ENCODE data around the gene KCTD3.

KCTD3 gene

DNA sequence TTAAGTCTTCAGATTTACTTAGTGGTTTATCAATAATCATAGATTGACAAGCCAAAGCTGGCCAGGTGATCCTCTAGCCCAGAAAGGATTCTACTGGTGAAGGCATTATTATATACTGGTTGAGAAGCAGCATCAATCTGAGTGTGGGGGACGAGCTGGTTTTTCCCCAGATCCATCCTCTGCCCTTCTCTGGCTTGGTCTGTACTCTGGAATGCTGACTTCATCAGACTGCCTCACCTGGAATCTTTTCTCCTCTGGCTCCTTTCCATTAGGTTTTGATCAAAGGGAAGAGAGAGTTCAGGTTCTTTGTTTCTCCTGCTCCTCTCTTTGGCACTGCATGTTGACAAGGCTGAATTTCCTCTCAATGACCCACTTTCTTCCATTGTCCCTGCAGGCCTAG is 93.9 kb downstream of the KCTD3 start:
- no peak for DNase-seq

DNA sequence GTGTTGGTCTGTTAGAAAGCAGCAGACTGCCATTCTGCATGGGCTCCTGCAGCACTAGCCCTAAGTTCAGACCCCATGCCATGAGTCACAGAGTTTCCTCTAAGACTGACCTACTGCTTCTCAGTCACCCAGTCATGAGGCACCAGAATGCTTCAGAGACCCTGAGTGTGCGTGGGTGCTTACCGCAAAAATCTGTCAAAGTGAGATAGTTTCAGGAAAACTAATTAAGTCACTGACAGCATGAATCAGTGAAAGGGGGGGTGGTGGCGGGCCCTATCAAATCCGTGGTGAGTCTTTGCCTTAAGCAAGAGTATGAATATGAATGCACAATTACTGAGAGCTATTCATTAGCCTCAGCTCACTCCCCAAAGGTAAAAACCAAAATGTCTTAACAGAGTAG is 98.1 kb downstream of the KCTD3 start:
- no peak for DNase-seq

- DNase-seq = no peak
Observed at GRCh38 chr1:215667761-215668160, 100.7 kb downstream of the KCTD3 start.

GRCh38 chr1:215669806-215670491 is 102.8 kb downstream of the KCTD3 start:
- DNase-seq = no peak
